Astrocyte (in vitro differentiated cells and primary cell): ENCODE measurements around the gene KIRREL3. TPM values are rescaled to one million over a fixed set of nuclear protein-coding genes. Genes with fewer than 3 reads are reported as not detected.

ENCODE experiments used
- DNase-seq: peaks from one replicate; pipeline ENCODE4 v3.0.0-alpha.2; 2010; ENCODE audit warnings: low read depth
- FAIRE-seq: peaks from 2 replicates; lab custom pipeline; 2011; peaks lifted over from hg19 to GRCh38; lab: Jason Lieb, UNC
- H2AFZ ChIP-seq: 2 replicates; pipeline ENCODE4 v1.6.0; 2012; ENCODE audit warnings: low read depth, low read length, inconsistent platforms
- H3K27ac ChIP-seq: 2 replicates; pipeline ENCODE4 v1.5.1; 2011; ENCODE audit warnings: low read depth, low read length, inconsistent platforms
- H3K27me3 ChIP-seq: 2 replicates; pipeline ENCODE4 v1.6.0; 2011; ENCODE audit warnings: low read length, inconsistent platforms; ENCODE audit not compliant: insufficient read depth
- H3K36me3 ChIP-seq: 2 replicates; pipeline ENCODE4 v1.5.1; 2011; ENCODE audit warnings: low read length, inconsistent platforms; ENCODE audit not compliant: insufficient read depth
- H3K4me1 ChIP-seq: 2 replicates; pipeline ENCODE4 v1.5.1; 2011; ENCODE audit warnings: low read length, inconsistent platforms; ENCODE audit not compliant: insufficient read depth
- H3K4me2 ChIP-seq: 2 replicates; pipeline ENCODE4 v1.6.0; 2012; ENCODE audit warnings: low read length, inconsistent platforms
- H3K4me3 ChIP-seq: 2 replicates; pipeline ENCODE4 v1.5.1; 2011; ENCODE audit warnings: low read depth, mild to moderate bottlenecking, low read length, inconsistent platforms; ENCODE audit not compliant: insufficient read depth
- H3K79me2 ChIP-seq: 2 replicates; pipeline ENCODE4 v1.6.0; 2012; ENCODE audit warnings: mild to moderate bottlenecking, low read length, inconsistent platforms; ENCODE audit not compliant: insufficient read depth
- H3K9ac ChIP-seq: 2 replicates; pipeline ENCODE4 v1.6.0; 2012; ENCODE audit warnings: mild to moderate bottlenecking, low read length, inconsistent platforms
- H3K9me3 ChIP-seq: 2 replicates; pipeline ENCODE4 v1.5.1; 2012; ENCODE audit warnings: low read depth, mild to moderate bottlenecking, low read length, inconsistent platforms; ENCODE audit not compliant: insufficient read depth
- H4K20me1 ChIP-seq: 2 replicates; pipeline ENCODE4 v1.6.0; 2012; ENCODE audit warnings: low read length, inconsistent platforms; ENCODE audit not compliant: insufficient read depth
- H3K27ac Mint-ChIP-seq: one replicate; pipeline ENCODE4 v1.8.0; 2021; ENCODE audit warnings: mild to moderate bottlenecking, mixed read lengths; ENCODE audit not compliant: unreplicated experiment
- H3K27me3 Mint-ChIP-seq: one replicate; pipeline ENCODE4 v1.8.0; 2021; ENCODE audit warnings: low read depth, mixed read lengths; ENCODE audit not compliant: unreplicated experiment
- H3K36me3 Mint-ChIP-seq: one replicate; pipeline ENCODE4 v1.8.0; 2021; ENCODE audit warnings: low read depth, mixed read lengths; ENCODE audit not compliant: unreplicated experiment
- H3K4me1 Mint-ChIP-seq: one replicate; pipeline ENCODE4 v1.8.0; 2021; ENCODE audit warnings: low read depth, mixed read lengths; ENCODE audit not compliant: unreplicated experiment
- H3K4me3 Mint-ChIP-seq: one replicate; pipeline ENCODE4 v1.8.0; 2021; ENCODE audit warnings: mild to moderate bottlenecking, moderate library complexity, mixed read lengths; ENCODE audit not compliant: unreplicated experiment
- H3K9me3 Mint-ChIP-seq: one replicate; pipeline ENCODE4 v1.8.0; 2021; ENCODE audit warnings: mild to moderate bottlenecking, mixed read lengths; ENCODE audit not compliant: unreplicated experiment
- EZH2 ChIP-seq: IDR thresholded peaks from 2 replicates; pipeline ENCODE4 v1.6.1; 2012; ENCODE audit warnings: mild to moderate bottlenecking, low read length, inconsistent platforms; ENCODE audit not compliant: insufficient read depth
- total RNA-seq: library from RNA; stranded (reverse); gene quantifications from 2 replicates; pipeline ENCODE4 v1.2.1, GENCODE V29; 2021
- TF ChIP-seq, protein P1 (sequence below): IDR thresholded peaks from 2 replicates; pipeline ENCODE4 v1.5.1; 2011; ENCODE audit warnings: low read depth, mild to moderate bottlenecking, inconsistent platforms, low read length, moderate library complexity; ENCODE audit not compliant: insufficient read depth

The KIRREL3 gene
- total RNA-seq, 1 donor from 2014 or later = 0.91 TPM

DNA sequence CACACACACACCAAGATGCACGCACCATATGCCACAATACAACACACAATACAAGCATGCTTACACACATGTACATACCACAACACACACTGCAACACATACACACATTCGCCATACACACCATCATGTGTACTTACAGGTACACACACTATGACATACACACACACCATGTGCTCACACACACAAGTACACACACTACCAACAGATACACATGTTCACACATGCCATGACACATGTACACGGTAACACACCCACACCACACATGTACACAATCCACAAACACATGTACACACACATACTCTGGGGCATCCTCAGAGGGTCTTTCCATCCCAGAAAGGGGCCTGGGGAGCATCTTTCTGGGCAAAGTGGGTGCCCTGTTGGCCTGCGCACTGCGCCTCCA is 562.8 kb downstream of the KIRREL3 start:
- no peaks in the 10 kb centered on the region for H3K79me2 ChIP-seq
- no peak overlapping the region for H3K4me3 Mint-ChIP-seq
- no peak overlapping the region for H3K27ac ChIP-seq
- H3K4me1 ChIP-seq = peaks cover 4% of the 10 kb centered on the region
- no peaks in the 10 kb centered on the region for H3K36me3 ChIP-seq
- TF ChIP-seq, protein P1, sequence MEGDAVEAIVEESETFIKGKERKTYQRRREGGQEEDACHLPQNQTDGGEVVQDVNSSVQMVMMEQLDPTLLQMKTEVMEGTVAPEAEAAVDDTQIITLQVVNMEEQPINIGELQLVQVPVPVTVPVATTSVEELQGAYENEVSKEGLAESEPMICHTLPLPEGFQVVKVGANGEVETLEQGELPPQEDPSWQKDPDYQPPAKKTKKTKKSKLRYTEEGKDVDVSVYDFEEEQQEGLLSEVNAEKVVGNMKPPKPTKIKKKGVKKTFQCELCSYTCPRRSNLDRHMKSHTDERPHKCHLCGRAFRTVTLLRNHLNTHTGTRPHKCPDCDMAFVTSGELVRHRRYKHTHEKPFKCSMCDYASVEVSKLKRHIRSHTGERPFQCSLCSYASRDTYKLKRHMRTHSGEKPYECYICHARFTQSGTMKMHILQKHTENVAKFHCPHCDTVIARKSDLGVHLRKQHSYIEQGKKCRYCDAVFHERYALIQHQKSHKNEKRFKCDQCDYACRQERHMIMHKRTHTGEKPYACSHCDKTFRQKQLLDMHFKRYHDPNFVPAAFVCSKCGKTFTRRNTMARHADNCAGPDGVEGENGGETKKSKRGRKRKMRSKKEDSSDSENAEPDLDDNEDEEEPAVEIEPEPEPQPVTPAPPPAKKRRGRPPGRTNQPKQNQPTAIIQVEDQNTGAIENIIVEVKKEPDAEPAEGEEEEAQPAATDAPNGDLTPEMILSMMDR = no peak
- no peak for TF ChIP-seq EZH2
- peaks cover 18% of the 10 kb centered on the region for H3K27me3 Mint-ChIP-seq
- H3K9me3 Mint-ChIP-seq = no peaks in the 10 kb centered on the region
- H3K4me3 ChIP-seq = no peak overlapping the region
- no peaks in the 10 kb centered on the region for H4K20me1 ChIP-seq
- H3K4me1 Mint-ChIP-seq = peaks cover 2% of the 10 kb centered on the region
- H3K4me2 ChIP-seq = no peak overlapping the region
- H3K27me3 ChIP-seq = no peaks in the 10 kb centered on the region
- DNase-seq = no peak
- no peak for FAIRE-seq
- H3K9ac ChIP-seq = no peak overlapping the region
- H3K27ac Mint-ChIP-seq = no peak overlapping the region
- no peaks in the 10 kb centered on the region for H3K9me3 ChIP-seq
- H2AFZ ChIP-seq = no peak overlapping the region
- no peaks in the 10 kb centered on the region for H3K36me3 Mint-ChIP-seq

- Histone ChIP-seq H4K20me1 (no peaks in the 10 kb centered on the region), H3K9me3 (no peaks in the 10 kb centered on the region), H3K4me1 (peaks cover 14% of the 10 kb centered on the region), H3K27me3 (no peaks in the 10 kb centered on the region), H3K36me3 (no peaks in the 10 kb centered on the region), H3K9ac (no peak overlapping the region), H3K27ac (no peak overlapping the region), H3K4me2 (no peak overlapping the region), H2AFZ (no peak overlapping the region), H3K79me2 (no peaks in the 10 kb centered on the region), H3K4me3 (no peak overlapping the region)
- H3K27me3 Mint-ChIP-seq = peaks cover 13% of the 10 kb centered on the region
- H3K4me3 Mint-ChIP-seq = no peak overlapping the region
- TF ChIP-seq EZH2 = no peak
- TF ChIP-seq, protein P1 = no peak
- DNase-seq (no peak), FAIRE-seq (no peak)
- peaks cover 9% of the 10 kb centered on the region for H3K4me1 Mint-ChIP-seq
- no peak overlapping the region for H3K27ac Mint-ChIP-seq
- no peaks in the 10 kb centered on the region for H3K9me3 Mint-ChIP-seq
- no peaks in the 10 kb centered on the region for H3K36me3 Mint-ChIP-seq
Observed at GRCh38 chr11:126436209-126436755, 564.3 kb downstream of the KIRREL3 start.

GRCh38 chr11:126434950-126435335 is 565.6 kb downstream of the KIRREL3 start:
- H3K4me2 ChIP-seq = no peak overlapping the region
- H3K4me3 Mint-ChIP-seq = no peak overlapping the region

More at GRCh38 chr11:126434950-126435335, 565.6 kb downstream of the KIRREL3 start:
- Mint-ChIP-seq H3K27ac (no peak overlapping the region), H3K4me1 (peaks cover 11% of the 10 kb centered on the region), H3K36me3 (no peaks in the 10 kb centered on the region), H3K9me3 (no peaks in the 10 kb centered on the region), H3K27me3 (peaks cover 4% of the 10 kb centered on the region)
- Histone ChIP-seq H2AFZ (no peak overlapping the region), H3K4me3 (no peak overlapping the region), H3K27ac (no peak overlapping the region), H3K27me3 (no peaks in the 10 kb centered on the region), H4K20me1 (no peaks in the 10 kb centered on the region), H3K9me3 (no peaks in the 10 kb centered on the region), H3K9ac (no peak overlapping the region), H3K79me2 (no peaks in the 10 kb centered on the region), H3K4me1 (peaks cover 15% of the 10 kb centered on the region), H3K36me3 (no peaks in the 10 kb centered on the region)
- no peak for DNase-seq
- no peak for FAIRE-seq
- TF ChIP-seq, protein P1 = no peak
- no peak for TF ChIP-seq EZH2
